ENCODE results near the gene PLA2G3.

GRCh38 chr22:31127181-31127772, 13.0 kb downstream of the PLA2G3 start:
- TF ChIP-seq HOXB5 (CRISPR knock-in tag; IDR thresholded peaks at IDR 0.05) (no peak), CTCF (IDR thresholded peaks at IDR 0.05) (no peak), CBX2 (IDR thresholded peaks at IDR 0.05; ENCODE audit: borderline replicate concordance, low read depth) (no peak), RCOR1 (IDR thresholded peaks at IDR 0.05; ENCODE audit: low read depth, low read length) (no peak), ZC3H11A (IDR thresholded peaks at IDR 0.05) (no peak), REST (IDR thresholded peaks at IDR 0.05) (no peak), MAX (IDR thresholded peaks at IDR 0.05) (no peak), KDM1A (IDR thresholded peaks at IDR 0.05; ENCODE audit: low read depth) (no peak)

All from A549 (cell line).